BE2C (cell line): ENCODE data around the gene MGAT5.

Source experiments
- DNase-seq: peaks from one replicate; pipeline ENCODE4 v3.0.0-alpha.2; 2020
- H3K27me3 ChIP-seq: fragments of 250-450 bp; sonication (Bioruptor Pico); 2 replicates; pipeline ENCODE4 v1.5.1; 2020; ENCODE audit warnings: mild to moderate bottlenecking
- H3K36me3 ChIP-seq: fragments of 250-450 bp; sonication (Bioruptor Pico); 2 replicates; pipeline ENCODE4 v1.5.1; 2020; ENCODE audit warnings: mild to moderate bottlenecking
- H3K4me1 ChIP-seq: fragments of 250-450 bp; sonication (Bioruptor Pico); 2 replicates; pipeline ENCODE4 v1.5.1; 2020
- H3K4me3 ChIP-seq: 2 replicates; pipeline ENCODE4 v1.5.1; 2011; ENCODE audit warnings: low read depth, low read length
- H3K9me3 ChIP-seq: fragments of 250-450 bp; sonication (Bioruptor Pico); 2 replicates; pipeline ENCODE4 v1.5.1; 2020
- CTCF ChIP-seq: IDR thresholded peaks from 2 replicates; pipeline ENCODE4 v1.5.1; 2012; ENCODE audit warnings: mild to moderate bottlenecking, low read depth, low read length

Gene MGAT5

GRCh38 chr2:134220344-134220974 is 33.4 kb upstream of the MGAT5 start:
- TF ChIP-seq CTCF, result no peak
- no peak for DNase-seq
- H3K4me3 ChIP-seq, result no peak overlapping the region

GRCh38 chr2:134224005-134224404 is 29.9 kb upstream of the MGAT5 start:
- Histone ChIP-seq H3K4me1 (peaks cover 5% of the 10 kb centered on the region), H3K9me3 (no peaks in the 10 kb centered on the region), H3K27me3 (no peaks in the 10 kb centered on the region), H3K4me3 (no peak overlapping the region), H3K36me3 (no peaks in the 10 kb centered on the region)
- TF ChIP-seq CTCF, result no peak
- DNase-seq, result no peak

More at GRCh38 chr2:134220344-134220974, 33.4 kb upstream of the MGAT5 start:
- Histone ChIP-seq H3K4me1 (peaks cover 5% of the 10 kb centered on the region), H3K36me3 (no peaks in the 10 kb centered on the region), H3K27me3 (no peaks in the 10 kb centered on the region), H3K9me3 (no peaks in the 10 kb centered on the region)

- no peak for DNase-seq
- no peaks in the 10 kb centered on the region for H3K36me3 ChIP-seq
- no peaks in the 10 kb centered on the region for H3K27me3 ChIP-seq
- TF ChIP-seq CTCF, result no peak
- H3K9me3 ChIP-seq, result no peaks in the 10 kb centered on the region
- H3K4me1 ChIP-seq, result peaks cover 4% of the 10 kb centered on the region
- H3K4me3 ChIP-seq, result no peak overlapping the region
Observed at GRCh38 chr2:134225173-134225572, 28.7 kb upstream of the MGAT5 start.

GRCh38 chr2:134225841-134226240 is 28.0 kb upstream of the MGAT5 start:
- Histone ChIP-seq H3K4me1 (no peaks in the 10 kb centered on the region), H3K27me3 (no peaks in the 10 kb centered on the region), H3K36me3 (no peaks in the 10 kb centered on the region), H3K4me3 (no peak overlapping the region), H3K9me3 (no peaks in the 10 kb centered on the region)
- DNase-seq, result no peak
- TF ChIP-seq CTCF, result no peak

GRCh38 chr2:134226601-134227000 is 27.3 kb upstream of the MGAT5 start:
- Histone ChIP-seq H3K9me3 (no peaks in the 10 kb centered on the region), H3K4me1 (no peaks in the 10 kb centered on the region), H3K36me3 (no peaks in the 10 kb centered on the region), H3K4me3 (no peak overlapping the region), H3K27me3 (no peaks in the 10 kb centered on the region)
- no peak for DNase-seq
- TF ChIP-seq CTCF, result no peak

GRCh38 chr2:134227666-134228065 is 26.2 kb upstream of the MGAT5 start:
- no peaks in the 10 kb centered on the region for H3K9me3 ChIP-seq
- TF ChIP-seq CTCF, result no peak
- H3K27me3 ChIP-seq, result no peaks in the 10 kb centered on the region
- no peak for DNase-seq
- H3K4me1 ChIP-seq, result no peaks in the 10 kb centered on the region
- H3K4me3 ChIP-seq, result no peak overlapping the region
- H3K36me3 ChIP-seq, result no peaks in the 10 kb centered on the region
